SK-N-SH (cell line): ENCODE measurements around the gene CRISPLD2. TPM values are rescaled to one million over a fixed set of nuclear protein-coding genes. Genes with fewer than 3 reads are reported as not detected.

Experiments used
- CHD2 ChIP-seq: fragments of 150-350 bp; IDR thresholded peaks from 2 replicates; pipeline ENCODE4 v1.6.1; 2018; ENCODE audit warnings: low read length; ENCODE audit not compliant: partially characterized antibody
- FOXJ3 ChIP-seq: sonication (generic); formaldehyde crosslinking; IDR thresholded peaks from 2 replicates; pipeline ENCODE4 v1.5.1; 2020; ENCODE audit warnings: mild to moderate bottlenecking, missing genetic modification reagents
- GABPA ChIP-seq: IDR thresholded peaks from 2 replicates; pipeline ENCODE4 v1.4.0; 2012; ENCODE audit warnings: low read depth, mild to moderate bottlenecking
- IRF3 ChIP-seq: fragments of 150-350 bp; IDR thresholded peaks from 2 replicates; pipeline ENCODE4 v1.6.1; 2016; ENCODE audit warnings: mild to moderate bottlenecking, low read depth, low read length
- MEF2A ChIP-seq: IDR thresholded peaks from 2 replicates; pipeline ENCODE4 v1.4.0; 2012; ENCODE audit warnings: low read depth, borderline replicate concordance
- MXI1 ChIP-seq: IDR thresholded peaks from 2 replicates; pipeline ENCODE4 v1.6.1; 2012; ENCODE audit warnings: mild to moderate bottlenecking, low read depth, low read length, improper control_type of control experiment
- NFIC ChIP-seq: IDR thresholded peaks from 2 replicates; pipeline ENCODE4 v1.4.0; 2012; ENCODE audit warnings: borderline replicate concordance
- RAD21 ChIP-seq: IDR thresholded peaks from 2 replicates; pipeline ENCODE4 v1.6.1; 2012; ENCODE audit warnings: mild to moderate bottlenecking, low read length
- RFX5 ChIP-seq: IDR thresholded peaks from 2 replicates; pipeline ENCODE4 v1.6.1; 2012; ENCODE audit warnings: mild to moderate bottlenecking, improper control_type of control experiment, low read length
- RXRA ChIP-seq: IDR thresholded peaks from 2 replicates; pipeline ENCODE4 v1.4.0; 2012; ENCODE audit warnings: low read depth, mild to moderate bottlenecking, borderline replicate concordance
- SIN3A ChIP-seq: IDR thresholded peaks from 2 replicates; pipeline ENCODE4 v1.6.1; 2012; ENCODE audit warnings: low read depth, mild to moderate bottlenecking, low read length, moderate library complexity, borderline replicate concordance
- USF1 ChIP-seq: IDR thresholded peaks from 2 replicates; pipeline ENCODE4 v1.4.0; 2012; ENCODE audit warnings: low read depth, borderline replicate concordance
- YY1 ChIP-seq: IDR thresholded peaks from 2 replicates; pipeline ENCODE4 v1.4.0; 2012; ENCODE audit warnings: low read depth, mild to moderate bottlenecking
- ZBTB33 ChIP-seq: IDR thresholded peaks from 2 replicates; pipeline ENCODE4 v1.4.0; 2012; ENCODE audit warnings: low read depth, borderline replicate concordance
- polyA plus RNA-seq, 3 experiments: library from polyadenylated mRNA; depleted of rRNA; stranded (reverse); fragments of >200 nt; gene quantifications; 2 replicates each; pipeline ENCODE4 v1.2.3, GENCODE V29; 2012
- TF ChIP-seq, protein P1 (sequence below): IDR thresholded peaks from 2 replicates; pipeline ENCODE4 v1.4.0; 2012; ENCODE audit warnings: low read depth
- TF ChIP-seq, protein P2 (sequence below): IDR thresholded peaks from 2 replicates; pipeline ENCODE4; 2012
- TF ChIP-seq, protein P3 (sequence below): fragments of 150-350 bp; IDR thresholded peaks from 2 replicates; pipeline ENCODE4 v1.6.1; 2017; ENCODE audit warnings: antibody characterized with exemption, low read length, low read depth, borderline replicate concordance

The CRISPLD2 gene
- polyA plus RNA-seq, 1 of the 3 experiments (the other 2 are of a cell fraction), result 6.3 TPM

DNA sequence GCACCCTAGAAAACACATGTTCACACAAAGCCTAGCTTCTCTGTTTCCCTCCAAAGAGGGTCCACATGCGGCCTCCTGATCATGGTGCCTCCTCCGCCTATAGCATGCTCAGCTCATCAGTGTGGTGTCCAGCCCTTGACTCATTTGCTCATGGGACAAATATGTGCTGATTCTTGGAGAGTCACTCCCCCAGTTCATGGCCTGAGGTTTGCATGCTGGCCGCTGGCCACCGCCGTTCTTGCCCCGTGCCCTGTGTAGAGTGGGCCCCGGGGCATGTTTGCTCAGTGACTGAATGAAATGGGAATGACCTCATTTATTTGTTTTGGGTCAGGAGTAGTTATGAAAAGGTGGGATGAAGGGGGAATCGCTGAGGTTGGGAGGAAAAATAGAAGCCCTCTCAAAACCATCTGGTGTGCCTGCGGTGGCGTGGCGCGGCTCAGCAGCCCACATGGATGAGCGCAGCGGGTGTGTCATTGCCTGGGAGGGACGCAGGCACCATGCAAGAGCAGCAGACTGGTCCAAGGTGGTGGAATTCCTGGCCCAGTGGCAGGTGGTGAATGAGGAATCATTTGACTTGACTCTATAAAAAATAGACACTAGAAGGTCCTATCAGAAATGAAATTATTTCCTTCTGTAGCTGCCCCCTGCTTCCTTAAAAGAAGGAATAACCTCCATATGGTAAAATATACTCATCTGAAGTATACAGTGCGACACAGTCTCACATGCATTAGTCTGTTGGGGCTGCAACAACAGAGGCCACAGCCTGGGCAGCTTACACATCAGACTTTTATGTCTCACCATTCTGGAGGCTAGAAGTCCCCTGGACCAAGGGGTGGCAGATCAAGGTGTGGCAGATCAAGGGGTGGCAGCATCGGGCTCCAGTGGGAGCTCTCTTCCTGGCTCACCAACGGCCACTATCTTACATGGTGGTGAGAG is 31.7 kb downstream of the CRISPLD2 start (continued):
- TF ChIP-seq CHD2, result no peak
- no peak for TF ChIP-seq YY1
- TF ChIP-seq RAD21, result no peak
- TF ChIP-seq, protein P1, sequence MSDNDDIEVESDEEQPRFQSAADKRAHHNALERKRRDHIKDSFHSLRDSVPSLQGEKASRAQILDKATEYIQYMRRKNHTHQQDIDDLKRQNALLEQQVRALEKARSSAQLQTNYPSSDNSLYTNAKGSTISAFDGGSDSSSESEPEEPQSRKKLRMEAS, result 0 out of 2 replicates have a peak, but pooled peaks have one; percentile 13
- TF ChIP-seq RFX5, result no peak
- no peak for TF ChIP-seq GABPA
- TF ChIP-seq FOXJ3, result no peak
- peak; percentile 42; the same call in 1 of the 2 replicates for TF ChIP-seq RXRA
- no peak for TF ChIP-seq USF1
- no peak for TF ChIP-seq MEF2A
- TF ChIP-seq MXI1, result no peak
- TF ChIP-seq, protein P2, sequence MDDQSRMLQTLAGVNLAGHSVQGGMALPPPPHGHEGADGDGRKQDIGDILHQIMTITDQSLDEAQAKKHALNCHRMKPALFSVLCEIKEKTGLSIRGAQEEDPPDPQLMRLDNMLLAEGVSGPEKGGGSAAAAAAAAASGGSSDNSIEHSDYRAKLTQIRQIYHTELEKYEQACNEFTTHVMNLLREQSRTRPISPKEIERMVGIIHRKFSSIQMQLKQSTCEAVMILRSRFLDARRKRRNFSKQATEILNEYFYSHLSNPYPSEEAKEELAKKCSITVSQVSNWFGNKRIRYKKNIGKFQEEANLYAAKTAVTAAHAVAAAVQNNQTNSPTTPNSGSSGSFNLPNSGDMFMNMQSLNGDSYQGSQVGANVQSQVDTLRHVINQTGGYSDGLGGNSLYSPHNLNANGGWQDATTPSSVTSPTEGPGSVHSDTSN, result no peak
- TF ChIP-seq SIN3A, result no peak
- TF ChIP-seq, protein P3, sequence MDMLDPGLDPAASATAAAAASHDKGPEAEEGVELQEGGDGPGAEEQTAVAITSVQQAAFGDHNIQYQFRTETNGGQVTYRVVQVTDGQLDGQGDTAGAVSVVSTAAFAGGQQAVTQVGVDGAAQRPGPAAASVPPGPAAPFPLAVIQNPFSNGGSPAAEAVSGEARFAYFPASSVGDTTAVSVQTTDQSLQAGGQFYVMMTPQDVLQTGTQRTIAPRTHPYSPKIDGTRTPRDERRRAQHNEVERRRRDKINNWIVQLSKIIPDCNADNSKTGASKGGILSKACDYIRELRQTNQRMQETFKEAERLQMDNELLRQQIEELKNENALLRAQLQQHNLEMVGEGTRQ, result no peak
- TF ChIP-seq IRF3, result no peak
- TF ChIP-seq ZBTB33, result 0 out of 2 replicates have a peak, but pooled peaks have one; percentile 17
- TF ChIP-seq NFIC, result peak; percentile 38; the same call in 1 of the 2 replicates
- TF ChIP-seq, all 33 proteins: peak for 8
